ENCODE results near the gene TMEM43. TPM values are rescaled to one million over a fixed set of nuclear protein-coding genes. Genes with fewer than 3 reads are reported as not detected.

The TMEM43 gene
- total and polyA plus RNA-seq, 2 of the 13 experiments (the other 11 are each of a cell fraction or from before 2014, with no cell fraction given), result 48.9 to 50.5 TPM

- TF ChIP-seq SRSF9 (IDR thresholded peaks at IDR 0.05; ENCODE audit: borderline replicate concordance, insufficient read depth, low read depth, low read length, poor library complexity, severe bottlenecking), result no peak
- no peak for TF ChIP-seq RFX5 (IDR thresholded peaks at IDR 0.05; ENCODE audit: low read depth, low read length)
- no peak for TF ChIP-seq NCOA1 (CRISPR knock-in tag; IDR thresholded peaks at IDR 0.05)
- TF ChIP-seq CEBPB (IDR thresholded peaks at IDR 0.05; ENCODE audit: borderline replicate concordance, low read depth, low read length), result no peak
- peak; percentile 74; the same call in 1 of the 2 replicates for TF ChIP-seq KDM2A (CRISPR knock-in tag; IDR thresholded peaks at IDR 0.05; ENCODE audit: borderline replicate concordance, low read depth)
- no peak for TF ChIP-seq GTF2F1 (IDR thresholded peaks at IDR 0.05; ENCODE audit: low read length)
- TF ChIP-seq ERF (CRISPR knock-in tag; IDR thresholded peaks at IDR 0.05), result no peak
- peak; percentile 90 for TF ChIP-seq POGK (CRISPR knock-in tag; conservative IDR thresholded peaks at IDR 0.05)
- peak in 1 of 2 experiments; percentile 79; a peak in 2 of 4 replicates for TF ChIP-seq KLF16 (CRISPR knock-in tag; IDR thresholded peaks at IDR 0.05)
- no peak; the same call in 1 of the 2 replicates for TF ChIP-seq RARA (CRISPR knock-in tag; IDR thresholded peaks at IDR 0.05)
- no peak; the same call in 1 of the 2 replicates for TF ChIP-seq GTF3A (CRISPR knock-in tag; conservative IDR thresholded peaks at IDR 0.05)
- no peak for TF ChIP-seq ZBED4 (CRISPR knock-in tag; IDR thresholded peaks at IDR 0.05; ENCODE audit: borderline replicate concordance)
- TF ChIP-seq ZNF205 (CRISPR knock-in tag; IDR thresholded peaks at IDR 0.05), result peak; percentile 63; the same call in 1 of the 2 replicates
- no peak for TF ChIP-seq THRA (CRISPR knock-in tag; IDR thresholded peaks at IDR 0.05; ENCODE audit: borderline replicate concordance)
- TF ChIP-seq ZNF720 (CRISPR knock-in tag; IDR thresholded peaks at IDR 0.05), result no peak
- TF ChIP-seq TBL1XR1 (IDR thresholded peaks at IDR 0.05; ENCODE audit: borderline replicate concordance, low read length, partially characterized antibody), result peak; percentile 68
Measured at GRCh38 chr3:14178247-14179113, 53.6 kb downstream of the TMEM43 start, which contains the start of the genes LSM3 and XPC (continued).
